ENCODE data around the gene EYA2. TPM values are rescaled to one million over a fixed set of nuclear protein-coding genes. Genes with fewer than 3 reads are reported as not detected.

Gene EYA2
- total RNA-seq, 1 experiment from 2014 or later, result not detected

GRCh38 chr20:47122560-47122959 lies 227.9 kb downstream of the EYA2 start:
- Histone ChIP-seq H3K4me3 (ENCODE audit: low read depth, low read length, poor library complexity, severe bottlenecking) (no peak overlapping the region), H3K9me3 (ENCODE audit: low read depth, low read length, poor library complexity, severe bottlenecking) (no peaks in the 10 kb centered on the region), H3K36me3 (ENCODE audit: insufficient read depth, low read length, poor library complexity, severe bottlenecking) (no peaks in the 10 kb centered on the region), H3K4me1 (ENCODE audit: insufficient read depth, low read length, poor library complexity, severe bottlenecking) (peaks cover 3% of the 10 kb centered on the region), H3K27me3 (replicated peaks; ENCODE audit: insufficient read depth, low read depth, low read length, poor library complexity) (no peaks in the 10 kb centered on the region), H3K27ac (ENCODE audit: low read depth, low read length, poor library complexity, severe bottlenecking) (no peak overlapping the region)
- intact Hi-C loops (cut with micrococcal nuclease; ENCODE audit: unreplicated experiment), result no loop called here
- ChIA-PET POLR2A (ENCODE audit: low non-redundant PET) (no interaction called here), CTCF (no interaction called here)
- TF ChIP-seq, protein P1, sequence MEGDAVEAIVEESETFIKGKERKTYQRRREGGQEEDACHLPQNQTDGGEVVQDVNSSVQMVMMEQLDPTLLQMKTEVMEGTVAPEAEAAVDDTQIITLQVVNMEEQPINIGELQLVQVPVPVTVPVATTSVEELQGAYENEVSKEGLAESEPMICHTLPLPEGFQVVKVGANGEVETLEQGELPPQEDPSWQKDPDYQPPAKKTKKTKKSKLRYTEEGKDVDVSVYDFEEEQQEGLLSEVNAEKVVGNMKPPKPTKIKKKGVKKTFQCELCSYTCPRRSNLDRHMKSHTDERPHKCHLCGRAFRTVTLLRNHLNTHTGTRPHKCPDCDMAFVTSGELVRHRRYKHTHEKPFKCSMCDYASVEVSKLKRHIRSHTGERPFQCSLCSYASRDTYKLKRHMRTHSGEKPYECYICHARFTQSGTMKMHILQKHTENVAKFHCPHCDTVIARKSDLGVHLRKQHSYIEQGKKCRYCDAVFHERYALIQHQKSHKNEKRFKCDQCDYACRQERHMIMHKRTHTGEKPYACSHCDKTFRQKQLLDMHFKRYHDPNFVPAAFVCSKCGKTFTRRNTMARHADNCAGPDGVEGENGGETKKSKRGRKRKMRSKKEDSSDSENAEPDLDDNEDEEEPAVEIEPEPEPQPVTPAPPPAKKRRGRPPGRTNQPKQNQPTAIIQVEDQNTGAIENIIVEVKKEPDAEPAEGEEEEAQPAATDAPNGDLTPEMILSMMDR (conservative IDR thresholded peaks at IDR 0.05; ENCODE audit: low read depth, low read length), result no peak
- TF ChIP-seq EZH2 (IDR thresholded peaks at IDR 0.05; ENCODE audit: borderline replicate concordance, low read depth, low read length, poor library complexity, severe bottlenecking), result no peak
- BruUV-seq (replicated peaks), result no TSS peak
- DNase-seq (ENCODE audit: low spot score), result no peak

GRCh38 chr20:47124181-47124717 lies 229.6 kb downstream of the EYA2 start:
- CTCF ChIA-PET, result interaction anchor here (0.7 kb wide), 1 partner anchor 560 kb away, joined by 5 read pairs; no protein-coding TSS in a partner anchor

GRCh38 chr20:47125508-47125757 lies 230.8 kb downstream of the EYA2 start:
- Histone ChIP-seq H3K4me1 (ENCODE audit: insufficient read depth, low read length, poor library complexity, severe bottlenecking) (peaks cover 3% of the 10 kb centered on the region), H3K27me3 (replicated peaks; ENCODE audit: insufficient read depth, low read depth, low read length, poor library complexity) (no peaks in the 10 kb centered on the region), H3K9me3 (ENCODE audit: low read depth, low read length, poor library complexity, severe bottlenecking) (no peaks in the 10 kb centered on the region), H3K27ac (ENCODE audit: low read depth, low read length, poor library complexity, severe bottlenecking) (no peak overlapping the region), H3K36me3 (ENCODE audit: insufficient read depth, low read length, poor library complexity, severe bottlenecking) (no peaks in the 10 kb centered on the region), H3K4me3 (ENCODE audit: low read depth, low read length, poor library complexity, severe bottlenecking) (no peak overlapping the region)
- no peak for DNase-seq (ENCODE audit: low spot score)
- ChIA-PET POLR2A (ENCODE audit: low non-redundant PET) (no interaction called here), CTCF (no interaction called here)
- no TSS peak for BruUV-seq (replicated peaks)
- intact Hi-C loops (cut with micrococcal nuclease; ENCODE audit: unreplicated experiment), result no loop called here
- TF ChIP-seq, protein P1 (conservative IDR thresholded peaks at IDR 0.05; ENCODE audit: low read depth, low read length), result no peak
- no peak for TF ChIP-seq EZH2 (IDR thresholded peaks at IDR 0.05; ENCODE audit: borderline replicate concordance, low read depth, low read length, poor library complexity, severe bottlenecking)

More at GRCh38 chr20:47124181-47124717, 229.6 kb downstream of the EYA2 start:
- no TSS peak for BruUV-seq (replicated peaks)
- H3K9me3 ChIP-seq (ENCODE audit: low read depth, low read length, poor library complexity, severe bottlenecking), result no peaks in the 10 kb centered on the region
- H3K4me1 ChIP-seq (ENCODE audit: insufficient read depth, low read length, poor library complexity, severe bottlenecking), result peaks cover 3% of the 10 kb centered on the region
- H3K27ac ChIP-seq (ENCODE audit: low read depth, low read length, poor library complexity, severe bottlenecking), result no peak overlapping the region
- TF ChIP-seq EZH2 (IDR thresholded peaks at IDR 0.05; ENCODE audit: borderline replicate concordance, low read depth, low read length, poor library complexity, severe bottlenecking), result no peak
- TF ChIP-seq, protein P1 (conservative IDR thresholded peaks at IDR 0.05; ENCODE audit: low read depth, low read length), result no peak
- POLR2A ChIA-PET (ENCODE audit: low non-redundant PET), result no interaction called here
- H3K4me3 ChIP-seq (ENCODE audit: low read depth, low read length, poor library complexity, severe bottlenecking), result no peak overlapping the region
- H3K27me3 ChIP-seq (replicated peaks; ENCODE audit: insufficient read depth, low read depth, low read length, poor library complexity), result no peaks in the 10 kb centered on the region
- H3K36me3 ChIP-seq (ENCODE audit: insufficient read depth, low read length, poor library complexity, severe bottlenecking), result no peaks in the 10 kb centered on the region
- intact Hi-C loops (cut with micrococcal nuclease; ENCODE audit: unreplicated experiment), result no loop called here
- no peak for DNase-seq (ENCODE audit: low spot score)

Measured in A673 (cell line).